ENCODE results near the gene CAB39L. TPM values are rescaled to one million over a fixed set of nuclear protein-coding genes. Genes with fewer than 3 reads are reported as not detected.

CAB39L gene
- total and polyA plus RNA-seq, 2 donors = 7.6 to 7.9 TPM

DNA sequence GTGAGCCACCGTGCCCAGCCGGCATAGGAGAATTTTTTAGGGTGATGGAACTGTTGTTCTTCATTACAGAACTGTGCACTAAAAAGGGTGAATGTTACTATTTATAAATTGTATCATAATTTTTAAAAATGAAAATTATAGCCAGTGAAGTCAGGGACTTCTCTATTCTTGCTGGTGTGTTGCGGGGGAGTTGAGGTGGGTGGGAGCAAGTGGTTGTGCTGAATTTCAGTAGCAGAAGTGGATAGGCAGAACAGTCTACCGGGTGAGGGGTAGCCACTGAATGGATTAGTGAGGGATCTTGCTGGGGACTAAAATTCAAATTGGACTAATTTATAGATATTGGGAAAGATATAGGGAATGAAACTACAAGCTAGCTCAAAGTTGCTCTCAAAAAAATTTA lies 74.0 kb downstream of the CAB39L start:
- peaks cover 0 to 3% of the 10 kb centered on the region in 2 donors for H3K4me1 ChIP-seq (ENCODE audit: control insufficient read depth in 2 of 2, insufficient read depth in 2 of 2, low read length in 2 of 2)
- H3K9me3 ChIP-seq (ENCODE audit: control insufficient read depth in 2 of 2, insufficient read depth in 1 of 2, low read length in 1 of 2) = no peaks in the 10 kb centered on the region
- no peak overlapping the region for H3K27ac ChIP-seq (ENCODE audit: low read depth in 1 of 2, low read length in 1 of 2)
- no peak overlapping the region for H3K4me3 ChIP-seq (ENCODE audit: low read length in 2 of 2)
- peaks cover 5 to 9% of the 10 kb centered on the region in 2 donors for H3K27me3 ChIP-seq (ENCODE audit: control insufficient read depth in 2 of 2, insufficient read depth in 1 of 2, low read length in 1 of 2)
- no peaks in the 10 kb centered on the region for H3K36me3 ChIP-seq (ENCODE audit: control insufficient read depth in 2 of 2, insufficient read depth in 2 of 2, low read length in 1 of 2)
- no peak for DNase-seq (ENCODE audit: low read depth in 6 of 9, low spot score in 9 of 9)
- WGBS = 91% methylated on average over 4 of the region's 4 CpGs

DNA sequence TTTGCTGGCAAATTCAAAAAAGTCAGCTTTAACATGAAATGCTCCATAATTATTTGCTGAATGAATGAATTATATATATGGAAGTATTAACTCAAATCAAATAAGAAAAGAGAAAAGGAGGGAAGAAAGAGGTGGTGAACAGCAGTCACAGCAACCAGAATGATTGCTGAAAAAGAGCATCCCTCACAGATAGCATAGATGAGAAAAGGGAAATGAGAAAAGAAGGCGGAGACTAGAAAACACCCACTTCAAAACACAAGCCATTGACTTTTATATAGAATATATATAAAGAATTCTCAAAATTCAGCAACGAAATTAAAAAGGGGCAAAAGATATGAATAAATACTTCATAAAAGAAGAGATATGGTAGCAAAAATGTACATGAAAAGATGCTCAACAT lies 75.2 kb downstream of the CAB39L start:
- Histone ChIP-seq H3K4me3 (ENCODE audit: low read length in 2 of 2) (no peak overlapping the region), H3K9me3 (ENCODE audit: control insufficient read depth in 2 of 2, insufficient read depth in 1 of 2, low read length in 1 of 2) (no peaks in the 10 kb centered on the region), H3K27me3 (ENCODE audit: control insufficient read depth in 2 of 2, insufficient read depth in 1 of 2, low read length in 1 of 2) (peaks cover 4 to 7% of the 10 kb centered on the region in 2 donors), H3K4me1 (ENCODE audit: control insufficient read depth in 2 of 2, insufficient read depth in 2 of 2, low read length in 2 of 2) (peaks cover 0 to 3% of the 10 kb centered on the region in 2 donors), H3K27ac (ENCODE audit: low read depth in 1 of 2, low read length in 1 of 2) (no peak overlapping the region), H3K36me3 (ENCODE audit: control insufficient read depth in 2 of 2, insufficient read depth in 2 of 2, low read length in 1 of 2) (no peaks in the 10 kb centered on the region)
- WGBS = 93% methylated on average over 2 of the region's 2 CpGs
- DNase-seq (ENCODE audit: low read depth in 6 of 9, low spot score in 9 of 9) = no peak

DNA sequence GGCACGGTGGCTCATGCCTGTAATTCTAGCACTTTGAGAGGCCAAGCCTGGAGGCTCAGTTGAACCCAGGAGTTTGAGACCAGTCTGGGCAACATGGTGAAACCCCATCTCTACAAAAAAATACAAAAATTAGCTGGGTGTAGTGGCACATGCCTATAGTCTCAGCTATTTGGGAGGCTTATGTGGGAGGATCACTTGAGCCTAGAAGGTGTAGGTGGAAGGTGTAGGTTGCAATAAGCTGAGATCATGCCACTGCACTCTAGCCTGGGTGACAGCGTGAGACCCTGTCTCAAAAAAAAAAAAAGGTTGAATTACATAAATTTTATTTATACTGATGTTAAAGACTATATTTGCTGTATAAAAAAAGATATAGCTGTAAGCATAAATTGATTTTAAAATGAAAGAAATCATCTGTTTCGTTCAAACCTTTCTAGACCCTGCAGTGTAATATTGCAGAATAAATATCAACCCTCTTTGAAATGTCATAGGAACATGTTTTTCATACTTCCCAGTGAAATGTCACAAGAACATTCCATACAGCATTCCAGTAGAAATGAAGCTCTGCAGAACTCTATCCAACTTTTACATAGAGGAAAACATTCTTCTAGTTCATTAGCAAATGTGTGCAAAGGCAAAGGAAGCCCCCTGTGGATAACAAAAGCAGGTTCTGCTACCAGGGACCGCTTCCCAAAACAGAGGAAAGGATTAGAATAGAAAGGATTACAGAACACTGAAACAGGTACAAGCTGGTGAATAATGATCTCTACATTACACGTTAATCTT lies 76.0 kb downstream of the CAB39L start:
- DNase-seq (ENCODE audit: low read depth in 6 of 9, low spot score in 9 of 9) = no peak
- 94% methylated on average over 5 of the region's 5 CpGs for WGBS
- peaks cover 0 to 5% of the 10 kb centered on the region in 2 donors for H3K27me3 ChIP-seq (ENCODE audit: control insufficient read depth in 2 of 2, insufficient read depth in 1 of 2, low read length in 1 of 2)
- H3K27ac ChIP-seq (ENCODE audit: low read depth in 1 of 2, low read length in 1 of 2) = no peak overlapping the region
- H3K4me3 ChIP-seq (ENCODE audit: low read length in 2 of 2) = no peak overlapping the region
- H3K9me3 ChIP-seq (ENCODE audit: control insufficient read depth in 2 of 2, insufficient read depth in 1 of 2, low read length in 1 of 2) = no peaks in the 10 kb centered on the region
- H3K36me3 ChIP-seq (ENCODE audit: control insufficient read depth in 2 of 2, insufficient read depth in 2 of 2, low read length in 1 of 2) = no peaks in the 10 kb centered on the region
- H3K4me1 ChIP-seq (ENCODE audit: control insufficient read depth in 2 of 2, insufficient read depth in 2 of 2, low read length in 2 of 2) = peaks cover 0 to 3% of the 10 kb centered on the region in 2 donors

DNA sequence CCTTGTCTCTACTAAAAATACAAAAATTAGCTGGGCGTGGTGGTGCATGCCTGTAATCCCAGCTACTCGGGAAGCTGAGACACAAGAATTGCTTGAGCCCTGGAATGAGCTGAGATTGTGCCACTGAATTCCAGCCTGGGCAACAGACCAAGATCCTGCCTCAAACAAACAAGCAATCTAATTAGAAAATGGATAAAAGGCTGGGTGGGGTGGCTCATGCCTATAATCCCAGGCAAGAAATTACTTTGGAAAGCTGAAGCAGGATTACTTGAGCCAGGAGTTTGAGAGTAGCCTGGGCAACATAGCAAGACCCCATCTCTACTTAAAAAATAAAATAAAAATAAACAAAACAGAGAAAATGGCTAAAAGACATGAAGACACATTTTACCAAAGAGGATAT lies 77.0 kb downstream of the CAB39L start:
- H3K36me3 ChIP-seq (ENCODE audit: control insufficient read depth in 2 of 2, insufficient read depth in 2 of 2, low read length in 1 of 2) = no peaks in the 10 kb centered on the region
- H3K27me3 ChIP-seq (ENCODE audit: control insufficient read depth in 2 of 2, insufficient read depth in 1 of 2, low read length in 1 of 2) = peaks cover 0 to 5% of the 10 kb centered on the region in 2 donors
- H3K4me3 ChIP-seq (ENCODE audit: low read length in 2 of 2) = no peak overlapping the region
- H3K4me1 ChIP-seq (ENCODE audit: control insufficient read depth in 2 of 2, insufficient read depth in 2 of 2, low read length in 2 of 2) = no peaks in the 10 kb centered on the region
- H3K9me3 ChIP-seq (ENCODE audit: control insufficient read depth in 2 of 2, insufficient read depth in 1 of 2, low read length in 1 of 2) = no peaks in the 10 kb centered on the region
- 93% methylated on average over 2 of the region's 2 CpGs for WGBS
- no peak for DNase-seq (ENCODE audit: low read depth in 6 of 9, low spot score in 9 of 9)
- no peak overlapping the region for H3K27ac ChIP-seq (ENCODE audit: low read depth in 1 of 2, low read length in 1 of 2)

DNA sequence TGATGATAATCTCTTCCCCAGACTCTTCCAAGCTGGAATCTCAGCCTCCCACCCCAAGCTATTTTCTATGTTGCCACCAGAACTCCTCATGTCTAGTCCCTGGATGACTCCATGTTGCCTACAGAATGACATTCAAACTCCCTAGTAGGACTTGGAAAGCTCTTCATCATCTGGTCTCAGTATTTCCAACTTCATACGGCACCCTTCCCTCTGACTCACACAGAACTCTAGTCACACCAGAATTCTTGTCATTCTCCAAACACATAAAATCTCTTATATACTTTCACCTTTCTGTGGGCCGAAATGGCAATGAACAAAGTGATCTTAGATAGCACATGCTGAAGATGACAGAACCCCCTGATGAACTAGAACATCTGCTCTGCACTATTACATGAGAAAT lies 86.2 kb downstream of the CAB39L start:
- Histone ChIP-seq H3K27ac (ENCODE audit: low read depth in 1 of 2, low read length in 1 of 2) (no peak overlapping the region), H3K4me1 (ENCODE audit: control insufficient read depth in 2 of 2, insufficient read depth in 2 of 2, low read length in 2 of 2) (no peaks in the 10 kb centered on the region), H3K27me3 (ENCODE audit: control insufficient read depth in 2 of 2, insufficient read depth in 1 of 2, low read length in 1 of 2) (no peaks in the 10 kb centered on the region), H3K9me3 (ENCODE audit: control insufficient read depth in 2 of 2, insufficient read depth in 1 of 2, low read length in 1 of 2) (no peaks in the 10 kb centered on the region), H3K36me3 (ENCODE audit: control insufficient read depth in 2 of 2, insufficient read depth in 2 of 2, low read length in 1 of 2) (no peaks in the 10 kb centered on the region), H3K4me3 (ENCODE audit: low read length in 2 of 2) (no peak overlapping the region)
- no peak for DNase-seq (ENCODE audit: low read depth in 6 of 9, low spot score in 9 of 9)
- 97% methylated on average over 2 of the region's 2 CpGs for WGBS

DNA sequence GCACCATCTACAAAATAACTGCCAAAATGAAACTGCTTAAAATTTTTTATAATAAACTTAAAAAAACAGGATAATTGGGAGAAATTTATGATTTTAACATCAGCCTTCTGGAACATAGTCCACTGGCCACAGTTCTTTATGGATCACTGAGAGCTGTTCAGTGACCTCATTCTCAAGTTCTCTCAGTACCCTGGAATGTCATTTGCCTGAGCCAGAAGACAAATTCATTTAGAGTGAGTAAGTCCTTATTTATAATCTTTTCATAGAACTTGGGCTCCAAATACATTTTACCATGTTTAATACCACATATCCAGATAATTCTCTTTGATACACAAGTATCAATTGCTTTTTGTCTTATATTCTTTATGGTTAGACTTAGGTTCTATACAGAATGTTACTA lies 87.6 kb downstream of the CAB39L start:
- Histone ChIP-seq H3K9me3 (ENCODE audit: control insufficient read depth in 2 of 2, insufficient read depth in 1 of 2, low read length in 1 of 2) (no peaks in the 10 kb centered on the region), H3K27me3 (ENCODE audit: control insufficient read depth in 2 of 2, insufficient read depth in 1 of 2, low read length in 1 of 2) (no peaks in the 10 kb centered on the region), H3K4me3 (ENCODE audit: low read length in 2 of 2) (no peak overlapping the region), H3K27ac (ENCODE audit: low read depth in 1 of 2, low read length in 1 of 2) (no peak overlapping the region), H3K4me1 (ENCODE audit: control insufficient read depth in 2 of 2, insufficient read depth in 2 of 2, low read length in 2 of 2) (no peaks in the 10 kb centered on the region), H3K36me3 (ENCODE audit: control insufficient read depth in 2 of 2, insufficient read depth in 2 of 2, low read length in 1 of 2) (no peaks in the 10 kb centered on the region)
- DNase-seq (ENCODE audit: low read depth in 6 of 9, low spot score in 9 of 9) = no peak

DNA sequence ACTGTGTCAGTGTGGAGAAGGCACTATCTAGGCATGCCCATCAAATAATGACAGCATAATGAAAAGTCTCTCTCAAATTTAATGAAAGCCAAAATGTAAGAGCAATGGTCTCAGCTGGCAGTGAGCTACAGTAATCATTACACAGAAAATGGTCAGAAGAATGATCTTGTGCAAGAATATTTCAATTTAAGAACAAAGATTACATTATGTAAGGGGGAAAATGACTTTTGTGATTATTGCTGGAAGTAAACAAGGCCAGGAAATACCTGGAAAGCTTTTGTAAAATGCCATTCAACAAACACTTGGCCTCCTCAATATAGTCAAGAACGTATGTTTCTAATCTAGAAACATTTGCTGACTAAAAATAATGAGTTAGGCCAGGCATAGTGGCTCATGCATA lies 89.1 kb downstream of the CAB39L start:
- H3K27me3 ChIP-seq (ENCODE audit: control insufficient read depth in 2 of 2, insufficient read depth in 1 of 2, low read length in 1 of 2) = no peaks in the 10 kb centered on the region
- 95% methylated on average over 1 of the region's 1 CpG for WGBS
- no peak overlapping the region for H3K4me3 ChIP-seq (ENCODE audit: low read length in 2 of 2)
- H3K9me3 ChIP-seq (ENCODE audit: control insufficient read depth in 2 of 2, insufficient read depth in 1 of 2, low read length in 1 of 2) = no peaks in the 10 kb centered on the region
- no peak for DNase-seq (ENCODE audit: low read depth in 6 of 9, low spot score in 9 of 9)
- H3K36me3 ChIP-seq (ENCODE audit: control insufficient read depth in 2 of 2, insufficient read depth in 2 of 2, low read length in 1 of 2) = no peaks in the 10 kb centered on the region
- H3K4me1 ChIP-seq (ENCODE audit: control insufficient read depth in 2 of 2, insufficient read depth in 2 of 2, low read length in 2 of 2) = no peaks in the 10 kb centered on the region
- H3K27ac ChIP-seq (ENCODE audit: low read depth in 1 of 2, low read length in 1 of 2) = no peak overlapping the region

DNA sequence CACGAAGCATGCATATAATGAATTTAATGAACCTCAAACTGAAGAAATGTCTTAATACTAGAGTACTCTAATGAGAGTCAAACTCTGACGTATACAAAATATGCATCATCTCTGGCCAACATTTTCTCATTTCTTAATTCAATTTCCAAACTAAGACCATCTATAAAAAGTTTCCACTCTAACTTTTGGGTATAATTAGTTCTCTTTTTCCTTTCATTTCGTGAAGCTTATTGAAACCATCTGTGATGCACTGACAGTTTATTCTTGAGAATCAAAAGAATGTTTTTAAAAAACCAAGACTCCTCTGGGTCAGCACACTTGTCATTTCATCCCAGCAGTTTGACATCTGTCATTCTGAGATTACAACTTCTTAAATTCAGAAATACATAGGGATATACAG lies 90.0 kb downstream of the CAB39L start:
- DNase-seq (ENCODE audit: low read depth in 6 of 9, low spot score in 9 of 9) = no peak
- Histone ChIP-seq H3K27ac (ENCODE audit: low read depth in 1 of 2, low read length in 1 of 2) (no peak overlapping the region), H3K36me3 (ENCODE audit: control insufficient read depth in 2 of 2, insufficient read depth in 2 of 2, low read length in 1 of 2) (no peaks in the 10 kb centered on the region), H3K4me1 (ENCODE audit: control insufficient read depth in 2 of 2, insufficient read depth in 2 of 2, low read length in 2 of 2) (no peaks in the 10 kb centered on the region), H3K27me3 (ENCODE audit: control insufficient read depth in 2 of 2, insufficient read depth in 1 of 2, low read length in 1 of 2) (no peaks in the 10 kb centered on the region), H3K4me3 (ENCODE audit: low read length in 2 of 2) (no peak overlapping the region), H3K9me3 (ENCODE audit: control insufficient read depth in 2 of 2, insufficient read depth in 1 of 2, low read length in 1 of 2) (no peaks in the 10 kb centered on the region)
- 93% methylated on average over 3 of the region's 3 CpGs for WGBS

DNA sequence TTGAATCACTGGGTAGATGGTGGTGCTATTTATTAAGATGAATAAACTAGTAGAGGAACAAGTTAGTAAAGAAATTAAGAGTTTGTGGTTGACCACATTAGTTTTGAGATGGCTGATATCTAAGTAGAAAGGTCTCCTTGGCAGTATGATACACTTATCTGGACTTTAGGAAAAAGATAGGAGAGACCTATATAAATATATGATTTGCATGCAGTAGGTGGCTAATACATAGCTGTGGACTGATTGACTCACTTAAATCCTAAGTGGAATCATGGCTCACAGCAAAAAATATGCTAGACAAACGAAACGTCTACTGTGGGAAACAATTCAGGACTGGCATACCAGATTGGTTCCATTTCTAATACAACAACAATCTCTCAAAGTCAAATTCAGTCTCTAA lies 92.0 kb downstream of the CAB39L start:
- Histone ChIP-seq H3K36me3 (ENCODE audit: control insufficient read depth in 2 of 2, insufficient read depth in 2 of 2, low read length in 1 of 2) (no peaks in the 10 kb centered on the region), H3K27me3 (ENCODE audit: control insufficient read depth in 2 of 2, insufficient read depth in 1 of 2, low read length in 1 of 2) (no peaks in the 10 kb centered on the region), H3K4me1 (ENCODE audit: control insufficient read depth in 2 of 2, insufficient read depth in 2 of 2, low read length in 2 of 2) (no peaks in the 10 kb centered on the region), H3K27ac (ENCODE audit: low read depth in 1 of 2, low read length in 1 of 2) (no peak overlapping the region), H3K4me3 (ENCODE audit: low read length in 2 of 2) (no peak overlapping the region), H3K9me3 (ENCODE audit: control insufficient read depth in 2 of 2, insufficient read depth in 1 of 2, low read length in 1 of 2) (peaks cover 0 to 6% of the 10 kb centered on the region in 2 donors)
- DNase-seq (ENCODE audit: low read depth in 6 of 9, low spot score in 9 of 9) = no peak
- 95% methylated on average over 2 of the region's 2 CpGs for WGBS
